ENCODE data around the gene RALB. TPM values are rescaled to one million over a fixed set of nuclear protein-coding genes. Genes with fewer than 3 reads are reported as not detected.

Gene RALB
- total RNA-seq, 1 experiment from 2014 or later, result 24.6 TPM

- Histone ChIP-seq H3K9me3 (ENCODE audit: control insufficient read depth, low read depth, low read length) (no peaks in the 10 kb centered on the region), H4K91ac (ENCODE audit: insufficient read length, low read depth, low read length) (no peak overlapping the region), H3K79me2 (ENCODE audit: insufficient read depth, low read length) (no peaks in the 10 kb centered on the region), H4K20me1 (ENCODE audit: control insufficient read depth, insufficient read depth, insufficient read length) (no peaks in the 10 kb centered on the region), H2BK12ac (ENCODE audit: insufficient read length, low read depth, low read length) (no peak overlapping the region), H3K27ac (ENCODE audit: insufficient read length, low read depth, low read length) (no peak overlapping the region), H2AFZ (ENCODE audit: low read length) (no peak overlapping the region), H3T11ph (ENCODE audit: low read length) (no peak overlapping the region), H3K79me1 (ENCODE audit: insufficient read depth, low read depth, low read length, poor library complexity, severe bottlenecking) (no peaks in the 10 kb centered on the region), H3K27me3 (ENCODE audit: insufficient read depth, low read length) (no peaks in the 10 kb centered on the region), H3K4ac (ENCODE audit: low read depth, low read length) (no peak overlapping the region), H2BK5ac (ENCODE audit: insufficient read length, low read length) (no peak overlapping the region), H3K4me2 (ENCODE audit: insufficient read depth, insufficient read length, low read length) (no peak overlapping the region), H3K18ac (ENCODE audit: insufficient read length, low read depth, low read length) (no peak overlapping the region), H2BK120ac (ENCODE audit: low read depth, low read length, poor library complexity, severe bottlenecking) (no peak overlapping the region), H2BK15ac (ENCODE audit: low read depth, low read length) (no peak overlapping the region), H3K4me1 (ENCODE audit: insufficient read depth, low read length) (no peaks in the 10 kb centered on the region), H2BK20ac (ENCODE audit: low read depth, low read length, poor library complexity, severe bottlenecking) (no peak overlapping the region), H3K56ac (ENCODE audit: insufficient read length, low read depth, low read length) (no peak overlapping the region), H2AK5ac (ENCODE audit: insufficient read length, low read length) (no peak overlapping the region), H3K14ac (ENCODE audit: insufficient read depth, low read length) (no peak overlapping the region), H4K8ac (replicated peaks; ENCODE audit: insufficient read length, low read depth, low read length) (no peak overlapping the region), H4K5ac (ENCODE audit: insufficient read length, low read depth, low read length) (no peak overlapping the region), H3K23ac (ENCODE audit: insufficient read length, low read depth, low read length) (no peak overlapping the region), H3K9ac (ENCODE audit: extremely low read depth, insufficient read length, low read length) (no peak overlapping the region), H3K23me2 (ENCODE audit: insufficient read length, low read depth, low read length, poor library complexity, severe bottlenecking) (no peaks in the 10 kb centered on the region)
- Mint-ChIP-seq H3K36me3 (ENCODE audit: insufficient read depth in 1 of 3, low read depth in 3 of 3) (no peaks in the 10 kb centered on the region), H3K27ac (no peak overlapping the region; a peak in 1 of 7 replicates), H3K27me3 (ENCODE audit: low read depth) (peaks cover 95% of the 10 kb centered on the region), H3K4me1 (peaks cover 0 to 4% of the 10 kb centered on the region in 2 experiments; a peak in 1 of 4 replicates), H3K4me3 (no peak overlapping the region), H3K9me3 (peaks cover 0 to 6% of the 10 kb centered on the region in 2 experiments; a peak in 2 of 5 replicates)
- TF ChIP-seq CTCF (conservative IDR thresholded peaks at IDR 0.05), result no peak
- WGBS (ENCODE audit: extremely low coverage, insufficient read length, low lambda C conversion rate), result no CpG with 5 or more reads among the region's 24 CpGs
- no peak for DNase-seq
Measured at GRCh38 chr2:120330946-120331822, 78.5 kb downstream of the RALB start.

Data from H9 (cell line).